GM18867 (cell line): ENCODE measurements around the gene WDR5.

ENCODE experiments used
- ATAC-seq: cut with Tn5 transposase; IDR thresholded peaks from one replicate; pipeline ENCODE4 v1.9.1; 2021; ENCODE audit warnings: mild to moderate bottlenecking, moderate library complexity; ENCODE audit not compliant: unreplicated experiment

The WDR5 gene

DNA sequence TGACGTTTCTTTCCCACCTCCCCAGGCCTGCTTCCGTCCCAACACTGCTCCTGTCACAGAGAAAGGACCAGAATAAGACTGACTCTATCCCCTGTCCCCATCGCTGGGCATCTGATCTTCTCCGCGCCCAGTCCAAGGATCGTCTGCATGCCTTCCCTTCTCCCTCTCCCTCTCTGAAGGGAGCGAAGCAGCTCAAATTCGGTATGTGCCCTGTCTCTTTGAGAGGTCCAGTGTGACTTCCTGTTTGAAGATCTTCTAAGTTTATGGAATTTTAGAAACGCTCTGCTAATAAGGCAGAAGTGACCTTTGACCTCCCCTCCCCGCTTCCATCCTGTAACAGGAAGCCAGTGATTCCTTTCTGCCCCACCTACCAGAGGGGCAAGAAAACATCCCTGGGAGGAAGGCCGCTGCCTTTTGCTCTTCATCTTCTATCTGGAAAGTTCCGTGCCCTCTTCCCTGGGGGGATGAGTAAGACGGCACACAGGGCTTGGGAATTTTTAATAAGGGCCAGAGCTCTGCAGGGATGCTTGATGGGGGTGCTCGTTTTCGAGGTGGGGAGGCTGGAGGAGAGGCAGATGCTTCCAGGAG is 69.2 kb downstream of the WDR5 start:
- no peak for ATAC-seq

DNA sequence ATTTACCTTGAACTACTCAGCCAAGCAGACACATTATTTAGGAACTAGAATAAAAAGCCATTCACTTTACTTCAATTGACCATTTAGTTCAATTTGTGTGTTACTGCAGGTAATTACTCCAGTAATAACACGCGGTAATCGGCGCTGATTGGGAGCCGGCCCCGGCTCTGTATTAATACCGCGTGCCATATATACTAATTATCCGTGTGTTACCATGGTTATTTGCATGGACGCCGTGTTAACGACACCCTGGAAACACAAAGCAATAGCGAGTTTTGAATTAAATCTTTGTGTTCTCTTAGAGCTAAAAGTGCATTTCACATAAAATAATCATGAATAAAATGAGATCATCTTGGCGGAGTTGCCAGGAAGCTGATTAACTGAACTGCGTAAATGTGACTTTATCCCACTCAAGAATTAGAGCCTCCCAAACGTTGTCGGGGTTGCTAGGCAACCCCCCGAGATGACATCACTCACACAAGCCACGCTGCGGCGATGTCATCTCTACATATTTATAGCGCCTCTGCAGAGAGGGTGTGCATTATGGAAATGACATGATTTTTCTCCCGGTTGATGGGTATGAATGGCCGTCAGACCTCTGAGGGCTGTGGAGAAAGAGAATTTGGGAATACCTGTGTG is 69.9 kb downstream of the WDR5 start:
- ATAC-seq, result no peak

DNA sequence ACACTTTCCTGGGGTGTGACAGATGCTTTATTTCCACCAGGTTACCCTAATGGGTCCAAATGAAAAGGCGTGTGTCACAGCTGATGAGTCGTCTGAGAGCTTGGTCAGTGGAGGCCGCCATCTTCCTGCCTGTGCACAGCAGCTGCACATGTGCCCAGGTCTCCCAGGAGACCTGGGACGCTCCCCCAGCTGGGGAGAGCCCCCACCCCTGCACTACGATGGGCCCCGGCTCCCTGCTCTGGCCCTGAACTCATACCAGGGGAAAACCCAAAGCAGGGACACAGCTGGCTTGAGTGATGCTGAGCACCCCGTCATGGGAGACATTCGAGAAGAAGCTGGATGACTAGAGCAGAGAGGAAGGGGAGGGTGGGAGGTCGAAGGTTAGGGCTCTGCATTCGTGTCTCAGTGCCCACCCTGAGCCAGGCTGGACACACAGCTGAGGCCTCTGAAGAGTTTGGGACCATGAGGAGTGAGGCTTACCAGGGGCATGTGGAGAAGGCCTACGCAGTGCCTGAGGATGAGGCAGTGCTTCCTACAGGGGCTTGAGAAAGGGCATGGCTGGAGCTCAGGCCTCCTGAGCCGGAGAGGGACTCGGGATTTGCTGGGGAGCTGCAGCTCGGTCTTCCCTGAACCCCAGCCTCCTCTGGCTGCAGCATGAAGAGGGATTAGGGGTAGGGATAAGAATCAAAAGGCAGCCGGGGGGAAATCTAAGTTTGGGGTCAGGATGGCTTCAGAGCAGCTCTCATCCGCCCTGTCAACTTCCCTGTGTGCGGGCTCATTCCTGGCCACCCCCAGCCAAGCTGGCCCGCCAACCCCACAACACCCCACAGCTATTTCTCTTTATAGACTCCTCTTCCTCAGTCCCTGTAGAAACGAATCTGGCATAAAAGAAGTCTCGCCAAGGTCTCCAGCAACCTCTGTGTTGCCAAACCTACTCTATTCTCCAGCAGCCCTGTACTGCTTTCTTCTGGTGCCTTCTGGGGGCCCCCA is 70.7 kb downstream of the WDR5 start:
- ATAC-seq, result no peak

DNA sequence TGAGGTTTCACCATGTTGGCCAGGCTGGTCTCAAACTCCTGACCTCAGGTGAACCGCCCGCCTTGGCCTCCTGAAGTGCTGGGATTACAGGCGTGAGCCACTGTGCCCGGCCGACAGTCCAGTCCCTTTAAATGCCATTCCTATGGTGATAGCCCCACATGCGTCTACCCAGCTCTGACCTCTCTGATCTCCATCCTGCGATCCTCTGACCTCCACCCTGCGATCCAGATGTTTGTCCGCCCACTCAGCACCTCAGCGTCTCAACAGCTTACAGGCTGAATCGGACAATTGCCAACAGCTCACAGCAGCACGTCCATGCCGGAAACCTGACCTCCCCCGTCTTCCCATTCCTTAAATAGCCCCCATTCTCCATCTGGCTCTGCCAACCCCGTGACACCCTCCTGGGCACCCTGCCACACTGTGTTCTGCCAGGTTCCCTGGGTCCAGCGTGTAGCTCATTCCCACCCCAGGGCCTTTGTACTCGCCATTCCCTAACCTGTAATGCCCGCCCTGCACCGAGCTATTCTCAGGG is 72.5 kb downstream of the WDR5 start:
- no peak for ATAC-seq

DNA sequence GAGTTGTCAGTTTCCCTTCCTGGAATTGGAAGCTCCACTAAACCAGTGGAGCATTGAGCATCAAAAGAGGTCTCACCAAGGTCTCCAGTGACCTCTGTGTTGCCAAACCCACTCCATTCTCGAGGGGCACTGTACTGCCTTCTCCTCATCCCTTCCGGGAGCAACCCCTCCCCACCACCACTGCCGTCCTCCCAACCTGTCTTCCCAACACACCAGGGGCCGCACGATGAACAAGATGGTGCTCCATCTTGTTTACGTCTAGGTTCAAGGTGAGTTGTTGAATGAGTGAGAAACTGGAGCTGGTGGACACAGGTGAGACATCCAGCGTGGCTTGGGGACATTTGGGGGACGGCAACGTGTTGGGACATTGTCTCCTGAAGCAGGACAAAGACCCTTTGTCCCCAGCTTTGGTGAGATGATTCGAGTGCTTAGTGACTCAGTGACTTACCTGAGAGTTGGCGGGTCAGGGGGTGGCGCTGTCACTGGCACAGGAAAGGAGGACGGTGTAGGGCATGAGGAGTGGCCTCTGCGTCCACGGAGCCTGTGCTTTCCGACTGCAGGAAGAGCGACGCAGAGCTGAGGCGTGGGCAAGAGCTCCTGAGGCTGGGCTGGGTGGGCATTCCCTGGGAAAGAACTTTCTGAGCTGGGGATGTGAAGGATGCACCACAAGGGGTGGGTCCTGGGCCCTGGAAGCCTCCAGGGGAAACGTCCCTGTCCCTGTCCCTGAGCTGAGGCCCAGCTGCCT is 73.3 kb downstream of the WDR5 start:
- no peak for ATAC-seq
